Neural progenitor cell (in vitro differentiated cells): ENCODE results near the gene LIN7C. TPM values are rescaled to one million over a fixed set of nuclear protein-coding genes. Genes with fewer than 3 reads are reported as not detected.

Source experiments
- DNase-seq: peaks from one replicate; pipeline ENCODE4 v3.0.0-alpha.2; 2016; ENCODE audit warnings: low spot score
- H2AFZ ChIP-seq: fragments of 200-600 bp; sonication (generic); replicated peaks from 2 replicates; pipeline ENCODE4 v1.6.1; 2016; ENCODE audit warnings: antibody characterized with exemption
- H3F3A ChIP-seq: fragments of 200-600 bp; sonication (generic); 2 replicates; pipeline ENCODE4 v1.6.1; 2016; ENCODE audit warnings: antibody characterized with exemption, low read depth
- H3K27ac ChIP-seq: fragments of 200-600 bp; sonication (generic); 2 replicates; pipeline ENCODE4 v1.5.1; 2016; ENCODE audit warnings: mild to moderate bottlenecking
- H3K27me3 ChIP-seq: fragments of 200-600 bp; sonication (generic); 2 replicates; pipeline ENCODE4 v1.6.1; 2016; ENCODE audit warnings: mild to moderate bottlenecking, moderate library complexity
- H3K36me3 ChIP-seq: fragments of 200-600 bp; sonication (generic); 2 replicates; pipeline ENCODE4 v1.5.1; 2016
- H3K4me1 ChIP-seq: fragments of 200-600 bp; sonication (generic); 2 replicates; pipeline ENCODE4 v1.6.1; 2016; ENCODE audit warnings: mixed run types
- H3K4me2 ChIP-seq: fragments of 200-600 bp; sonication (generic); 2 replicates; pipeline ENCODE4 v1.6.1; 2016
- H3K4me3 ChIP-seq: fragments of 200-600 bp; sonication (generic); 2 replicates; pipeline ENCODE4 v1.5.1; 2016
- H3K79me2 ChIP-seq: fragments of 200-600 bp; sonication (generic); 2 replicates; pipeline ENCODE4 v1.6.1; 2016; ENCODE audit warnings: low read depth
- H3K9ac ChIP-seq: fragments of 200-600 bp; sonication (generic); 2 replicates; pipeline ENCODE4 v1.6.1; 2016
- H3K9me3 ChIP-seq: fragments of 200-600 bp; sonication (generic); 2 replicates; pipeline ENCODE4 v1.5.1; 2016; ENCODE audit warnings: low read depth
- H4K20me1 ChIP-seq: fragments of 200-600 bp; sonication (generic); 2 replicates; pipeline ENCODE4 v1.6.1; 2016; ENCODE audit warnings: low read depth
- H3K27ac Mint-ChIP-seq: 3 replicates; pipeline ENCODE4 v1.8.0; 2021; ENCODE audit warnings: mixed read lengths
- H3K27me3 Mint-ChIP-seq: 2 replicates; pipeline ENCODE4 v1.8.0; 2022; ENCODE audit warnings: low read depth, mild to moderate bottlenecking, inconsistent platforms, moderate library complexity, mixed read lengths; ENCODE audit not compliant: insufficient read depth
- H3K36me3 Mint-ChIP-seq: 3 replicates; pipeline ENCODE4 v1.8.0; 2021; ENCODE audit warnings: mixed read lengths
- H3K4me1 Mint-ChIP-seq: 3 replicates; pipeline ENCODE4 v1.8.0; 2021; ENCODE audit warnings: mixed read lengths
- H3K4me3 Mint-ChIP-seq: 3 replicates; pipeline ENCODE4 v1.8.0; 2021; ENCODE audit warnings: mild to moderate bottlenecking, moderate library complexity, mixed read lengths
- H3K9me3 Mint-ChIP-seq: 3 replicates; pipeline ENCODE4 v1.8.0; 2020; ENCODE audit warnings: mixed read lengths
- CTCF ChIP-seq: fragments of 200-600 bp; sonication (generic); IDR thresholded peaks from 2 replicates; pipeline ENCODE4 v1.5.1; 2017; ENCODE audit warnings: antibody characterized with exemption, mild to moderate bottlenecking
- EZH2 ChIP-seq: fragments of 200-600 bp; sonication (generic); IDR thresholded peaks from 2 replicates; pipeline ENCODE4 v1.6.1; 2017; ENCODE audit warnings: antibody characterized with exemption, mild to moderate bottlenecking, moderate library complexity
- EZH2phosphoT487 ChIP-seq: fragments of 200-600 bp; sonication (generic); IDR thresholded peaks from 2 replicates; pipeline ENCODE4 v1.6.1; 2017; ENCODE audit warnings: antibody characterized with exemption
- total RNA-seq: library from RNA; depleted of rRNA; stranded (reverse); fragments of >200 nt; gene quantifications from 2 replicates; pipeline ENCODE4 v1.2.3, GENCODE V29; 2015; ENCODE audit warnings: low replicate concordance

LIN7C gene
- total RNA-seq, 1 donor from 2014 or later = 82.1 TPM

- peaks cover 11% of the 10 kb centered on the region for H3K4me1 Mint-ChIP-seq
- H4K20me1 ChIP-seq = no peaks in the 10 kb centered on the region
- H3K4me2 ChIP-seq = no peak overlapping the region
- H3K9me3 Mint-ChIP-seq = peaks cover 5% of the 10 kb centered on the region
- H3K27me3 Mint-ChIP-seq = peaks cover 10% of the 10 kb centered on the region
- peaks cover 12% of the 10 kb centered on the region for H3F3A ChIP-seq
- peaks cover 18% of the 10 kb centered on the region for H3K79me2 ChIP-seq
- H3K27ac ChIP-seq = no peak overlapping the region
- H3K4me3 ChIP-seq = no peak overlapping the region
- TF ChIP-seq CTCF (no peak), EZH2phosphoT487 (no peak), EZH2 (no peak)
- no peaks in the 10 kb centered on the region for H3K9me3 ChIP-seq
- no peaks in the 10 kb centered on the region for H3K27me3 ChIP-seq
- H3K4me1 ChIP-seq = peaks cover 6% of the 10 kb centered on the region
- H3K36me3 Mint-ChIP-seq = peaks cover 1% of the 10 kb centered on the region
- DNase-seq = no peak
- H2AFZ ChIP-seq = no peak overlapping the region
- no peaks in the 10 kb centered on the region for H3K36me3 ChIP-seq
- H3K27ac Mint-ChIP-seq = no peak overlapping the region
- H3K4me3 Mint-ChIP-seq = no peak overlapping the region
- H3K9ac ChIP-seq = no peak overlapping the region
Observed at GRCh38 chr11:27477243-27477642, 29.3 kb downstream of the LIN7C start.

- TF ChIP-seq EZH2 (no peak), EZH2phosphoT487 (no peak), CTCF (no peak)
- peaks cover 12% of the 10 kb centered on the region for H3F3A ChIP-seq
- no peak overlapping the region for H3K9ac ChIP-seq
- Mint-ChIP-seq H3K36me3 (peaks cover 1% of the 10 kb centered on the region), H3K27me3 (peaks cover 11% of the 10 kb centered on the region), H3K27ac (no peak overlapping the region), H3K4me1 (peaks cover 16% of the 10 kb centered on the region), H3K9me3 (peaks cover 5% of the 10 kb centered on the region), H3K4me3 (no peak overlapping the region)
- H3K9me3 ChIP-seq = no peaks in the 10 kb centered on the region
- no peaks in the 10 kb centered on the region for H3K36me3 ChIP-seq
- H3K27me3 ChIP-seq = no peaks in the 10 kb centered on the region
- H4K20me1 ChIP-seq = peaks cover 12% of the 10 kb centered on the region
- H3K4me2 ChIP-seq = no peak overlapping the region
- no peak overlapping the region for H3K27ac ChIP-seq
- no peak overlapping the region for H2AFZ ChIP-seq
- no peak overlapping the region for H3K4me3 ChIP-seq
- no peak for DNase-seq
- H3K79me2 ChIP-seq = peaks cover 34% of the 10 kb centered on the region
- H3K4me1 ChIP-seq = peaks cover 6% of the 10 kb centered on the region
Observed at GRCh38 chr11:27475622-27476021, 30.9 kb downstream of the LIN7C start.

GRCh38 chr11:27473017-27473406 is 33.6 kb downstream of the LIN7C start:
- H3K4me3 ChIP-seq = peak overlapping the region; percentile 85
- no peaks in the 10 kb centered on the region for H3K36me3 ChIP-seq
- no peak overlapping the region for H3K27ac Mint-ChIP-seq
- H3K9me3 ChIP-seq = no peaks in the 10 kb centered on the region
- no peak overlapping the region for H3K27ac ChIP-seq
- peaks cover 60% of the 10 kb centered on the region for H3K79me2 ChIP-seq
- peaks cover 23% of the 10 kb centered on the region for H3K27me3 Mint-ChIP-seq
- H2AFZ ChIP-seq = peak overlapping the region; percentile 4
- H3F3A ChIP-seq = peaks cover 12% of the 10 kb centered on the region
- H3K36me3 Mint-ChIP-seq = peaks cover 1% of the 10 kb centered on the region
- no peak overlapping the region for H3K9ac ChIP-seq
- peaks cover 20% of the 10 kb centered on the region for H3K4me1 ChIP-seq
- H3K4me1 Mint-ChIP-seq = peaks cover 42% of the 10 kb centered on the region
- peak overlapping the region; percentile 73 for H3K4me2 ChIP-seq
- H3K9me3 Mint-ChIP-seq = peaks cover 5% of the 10 kb centered on the region
- H4K20me1 ChIP-seq = peaks cover 38% of the 10 kb centered on the region
- TF ChIP-seq CTCF = no peak
- TF ChIP-seq EZH2phosphoT487 = no peak
- no peak for TF ChIP-seq EZH2
- peak overlapping the region; percentile 97 for H3K4me3 Mint-ChIP-seq
- no peaks in the 10 kb centered on the region for H3K27me3 ChIP-seq
- DNase-seq = no peak
